Panc1 (cell line): ENCODE data around the gene THUMPD2. TPM values are rescaled to one million over a fixed set of nuclear protein-coding genes. Genes with fewer than 3 reads are reported as not detected.

ENCODE experiments used
- ATAC-seq: fragments of 200-7000 bp; cut with Tn5 transposase; 2 replicates; pipeline ENCODE4 v1.9.1; 2020; ENCODE audit warnings: mild to moderate bottlenecking, moderate library complexity
- BruUV-seq: library from RNA; stranded (reverse); fragments of 400-500 nt; replicated peaks from 2 replicates; lab custom pipeline; 2021; lab: Mats Ljungman, UMichigan
- CTCF ChIA-PET: fragments of 300-600 bp; sonication (Branson Sonifier 250); formaldehyde crosslinking; loops from one replicate; lab custom pipeline; 2022; ENCODE audit warnings: antibody characterized with exemption; lab: Charles Lee
- POLR2A ChIA-PET: fragments of 300-600 bp; sonication (Branson Sonifier 250); formaldehyde crosslinking; loops from one replicate; lab custom pipeline; 2022; ENCODE audit warnings: antibody characterized with exemption; lab: Charles Lee
- DNase-seq: peaks from one replicate; pipeline ENCODE4 v3.0.0-alpha.2; 2010; ENCODE audit warnings: low read depth, low spot score
- H3K27ac ChIP-seq: 2 replicates; pipeline ENCODE4 v1.5.1; 2011; ENCODE audit warnings: mild to moderate bottlenecking, low read length, inconsistent platforms
- H3K27me3 ChIP-seq: fragments of 200-500 bp; sonication (Bioruptor generic); 2 replicates; pipeline ENCODE4 v1.6.0; 2014; ENCODE audit warnings: low read length, inconsistent platforms; ENCODE audit not compliant: control insufficient read depth, insufficient read depth
- H3K36me3 ChIP-seq: fragments of 200-500 bp; sonication (Bioruptor generic); 2 replicates; pipeline ENCODE4 v1.5.1; 2014; ENCODE audit warnings: inconsistent platforms, mild to moderate bottlenecking, low read length, moderate library complexity; ENCODE audit not compliant: control insufficient read depth, insufficient read depth
- H3K4me1 ChIP-seq: 2 replicates; pipeline ENCODE4 v1.5.1; 2011; ENCODE audit warnings: inconsistent platforms, mild to moderate bottlenecking, low read length, moderate library complexity; ENCODE audit not compliant: control insufficient read depth, insufficient read depth
- H3K4me3 ChIP-seq, 2 experiments: 2 replicates each; pipeline ENCODE4 v1.5.1; 2011 to 2012; ENCODE audit warnings: low read depth in 2 of 2, low read length in 2 of 2, mild to moderate bottlenecking in 2 of 2, inconsistent platforms in 1 of 2, moderate library complexity in 1 of 2
- H3K9me3 ChIP-seq: fragments of 200-500 bp; sonication (Bioruptor generic); 2 replicates; pipeline ENCODE4 v1.5.1; 2014; ENCODE audit warnings: low read depth, mild to moderate bottlenecking, inconsistent platforms, low read length, moderate library complexity; ENCODE audit not compliant: control insufficient read depth, insufficient read depth
- POLR2AphosphoS5 ChIP-seq: IDR thresholded peaks from 2 replicates; pipeline ENCODE4 v1.6.1; 2012; ENCODE audit warnings: mild to moderate bottlenecking, low read depth, low read length, moderate library complexity
- REST ChIP-seq, 2 experiments: IDR thresholded peaks; 2 replicates each; pipeline ENCODE4 v1.6.1; 2011 to 2012; ENCODE audit warnings: low read depth in 2 of 2, control low read depth in 1 of 2, low read length in 1 of 2, mild to moderate bottlenecking in 1 of 2, moderate library complexity in 1 of 2; ENCODE audit not compliant: insufficient read depth in 1 of 2
- SIN3A ChIP-seq: IDR thresholded peaks from 2 replicates; pipeline ENCODE4 v1.6.1; 2012; ENCODE audit warnings: low read depth, mild to moderate bottlenecking, low read length, moderate library complexity, borderline replicate concordance; ENCODE audit not compliant: insufficient read depth
- TCF7L2 ChIP-seq: IDR thresholded peaks from 2 replicates; pipeline ENCODE4 v1.6.1; 2011; ENCODE audit warnings: mild to moderate bottlenecking, low read depth, low read length, inconsistent platforms
- in situ Hi-C: cut with HindIII; loops from 2 replicates; pipeline ENCODE4 v1.10.0; 2016; ENCODE audit warnings: low sequenced_read_pairs, low pct_unique_long_range_greater_than_20kb
- intact Hi-C: fragments of 100-400 bp; cut with micrococcal nuclease; formaldehyde crosslinking; loops from one replicate; pipeline ENCODE4 v1.10.0; 2022; ENCODE audit not compliant: unreplicated experiment
- total RNA-seq: library from RNA; stranded (reverse); gene quantifications from one replicate; pipeline ENCODE4 v1.2.1, GENCODE V29; 2021; ENCODE audit not compliant: unreplicated experiment
- TF ChIP-seq, protein P1 (sequence below): fragments of 450-650 bp; IDR thresholded peaks from 2 replicates; pipeline ENCODE4 v1.5.1; 2017; ENCODE audit warnings: mild to moderate bottlenecking

THUMPD2 gene
- total RNA-seq, 1 experiment from 2014 or later: 13.7 TPM

DNA sequence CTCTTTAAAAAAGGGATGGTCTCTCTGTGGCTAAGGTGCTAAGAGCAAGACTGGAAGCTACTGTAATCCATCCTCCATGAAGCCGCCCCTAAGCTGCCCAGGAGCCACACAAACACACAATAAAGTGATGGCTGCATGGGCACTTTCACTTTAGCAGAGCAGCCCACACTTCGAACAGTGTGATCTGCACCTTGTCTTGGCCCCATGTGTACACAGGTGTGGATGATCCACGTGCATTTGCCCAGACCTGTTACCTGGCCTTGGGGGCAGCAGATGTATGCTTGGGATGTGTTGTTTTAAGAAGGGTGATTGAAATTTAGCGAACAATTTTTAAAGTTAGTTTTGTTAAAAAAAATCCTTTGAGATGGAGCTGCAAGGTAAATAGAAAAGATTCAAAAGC, 73.4 kb downstream of the THUMPD2 start:
- TF ChIP-seq, protein P1, sequence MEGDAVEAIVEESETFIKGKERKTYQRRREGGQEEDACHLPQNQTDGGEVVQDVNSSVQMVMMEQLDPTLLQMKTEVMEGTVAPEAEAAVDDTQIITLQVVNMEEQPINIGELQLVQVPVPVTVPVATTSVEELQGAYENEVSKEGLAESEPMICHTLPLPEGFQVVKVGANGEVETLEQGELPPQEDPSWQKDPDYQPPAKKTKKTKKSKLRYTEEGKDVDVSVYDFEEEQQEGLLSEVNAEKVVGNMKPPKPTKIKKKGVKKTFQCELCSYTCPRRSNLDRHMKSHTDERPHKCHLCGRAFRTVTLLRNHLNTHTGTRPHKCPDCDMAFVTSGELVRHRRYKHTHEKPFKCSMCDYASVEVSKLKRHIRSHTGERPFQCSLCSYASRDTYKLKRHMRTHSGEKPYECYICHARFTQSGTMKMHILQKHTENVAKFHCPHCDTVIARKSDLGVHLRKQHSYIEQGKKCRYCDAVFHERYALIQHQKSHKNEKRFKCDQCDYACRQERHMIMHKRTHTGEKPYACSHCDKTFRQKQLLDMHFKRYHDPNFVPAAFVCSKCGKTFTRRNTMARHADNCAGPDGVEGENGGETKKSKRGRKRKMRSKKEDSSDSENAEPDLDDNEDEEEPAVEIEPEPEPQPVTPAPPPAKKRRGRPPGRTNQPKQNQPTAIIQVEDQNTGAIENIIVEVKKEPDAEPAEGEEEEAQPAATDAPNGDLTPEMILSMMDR: no peak
- TF ChIP-seq REST (IDR thresholded peaks at IDR 0.05; ENCODE audit: insufficient read depth in 1 of 2, low read depth in 2 of 2, low read length in 1 of 2): no peak
- ChIA-PET CTCF (no interaction called here), POLR2A (no interaction called here)
- Histone ChIP-seq H3K9me3 (peaks cover 9% of the 10 kb centered on the region), H3K4me3 (no peak overlapping the region), H3K27ac (no peak overlapping the region), H3K27me3 (peaks cover 8% of the 10 kb centered on the region; the same call in 1 of the 2 replicates), H3K36me3 (no peaks in the 10 kb centered on the region), H3K4me1 (no peaks in the 10 kb centered on the region)
- intact Hi-C loops: no loop called here
- in situ Hi-C loops: no loop called here
- no TSS peak for BruUV-seq
- ATAC-seq (no peak), DNase-seq (no peak)

DNA sequence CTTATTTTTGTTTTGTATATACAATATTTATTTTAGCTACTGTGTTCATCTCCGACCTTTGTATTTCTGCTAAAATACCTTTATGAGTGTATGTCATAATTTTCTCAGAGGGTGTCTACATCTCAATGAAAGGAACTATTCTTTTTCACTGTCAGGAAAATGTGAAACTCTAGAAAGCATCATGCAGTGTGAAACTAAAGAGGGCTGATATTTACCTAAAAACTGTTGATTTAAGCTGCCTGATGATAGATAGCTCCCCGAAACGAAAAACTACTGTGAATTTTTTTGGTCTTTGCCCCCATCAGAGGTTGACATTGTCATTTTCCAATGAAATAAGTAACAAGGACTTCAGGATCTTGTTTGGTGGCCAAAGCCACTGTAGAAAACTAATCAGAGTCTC, 74.5 kb downstream of the THUMPD2 start:
- ATAC-seq (no peak), DNase-seq (no peak)
- Histone ChIP-seq H3K27ac (no peak overlapping the region), H3K27me3 (peaks cover 4% of the 10 kb centered on the region; the same call in 1 of the 2 replicates), H3K4me1 (no peaks in the 10 kb centered on the region), H3K36me3 (no peaks in the 10 kb centered on the region), H3K9me3 (peaks cover 13% of the 10 kb centered on the region), H3K4me3 (no peak overlapping the region)
- TF ChIP-seq SIN3A: no peak
- no peak for TF ChIP-seq REST (IDR thresholded peaks at IDR 0.05; ENCODE audit: insufficient read depth in 1 of 2, low read depth in 2 of 2, low read length in 1 of 2)
- TF ChIP-seq POLR2AphosphoS5: no peak
- TF ChIP-seq TCF7L2: no peak
- TF ChIP-seq, protein P1: no peak
- no TSS peak for BruUV-seq
- intact Hi-C loops (no loop called here), in situ Hi-C loops (no loop called here)
- ChIA-PET CTCF (no interaction called here), POLR2A (no interaction called here)
